WERI-Rb-1 (cell line): ENCODE results near the gene KCNIP4.

Experiments
- DNase-seq: peaks from one replicate; pipeline ENCODE4 v3.0.0-alpha.2; 2020
- H3K27ac ChIP-seq: fragments of 250-450 bp; sonication (Bioruptor Pico); 2 replicates; pipeline ENCODE4 v1.5.1; 2020; ENCODE audit warnings: mild to moderate bottlenecking, moderate library complexity
- H3K27me3 ChIP-seq: fragments of 250-450 bp; sonication (Bioruptor Pico); 2 replicates; pipeline ENCODE4 v1.5.1; 2021; ENCODE audit warnings: mild to moderate bottlenecking, low read depth, moderate library complexity; ENCODE audit not compliant: insufficient read depth, severe bottlenecking
- H3K36me3 ChIP-seq: fragments of 250-450 bp; sonication (Bioruptor Pico); 2 replicates; pipeline ENCODE4 v1.5.1; 2020; ENCODE audit warnings: mild to moderate bottlenecking, moderate library complexity
- H3K4me3 ChIP-seq: 2 replicates; pipeline ENCODE4 v1.5.1; 2011; ENCODE audit warnings: low read depth, mild to moderate bottlenecking, control low read depth, low read length
- H3K9me3 ChIP-seq: fragments of 250-450 bp; sonication (Bioruptor Pico); 2 replicates; pipeline ENCODE4 v1.5.1; 2021; ENCODE audit warnings: mild to moderate bottlenecking, moderate library complexity; ENCODE audit not compliant: severe bottlenecking
- CTCF ChIP-seq: IDR thresholded peaks from 2 replicates; pipeline ENCODE4 v1.5.1; 2011; ENCODE audit warnings: low read depth, mild to moderate bottlenecking, control low read depth, inconsistent platforms, low read length

KCNIP4 gene

GRCh38 chr4:21947791-21948346 is 703 bp downstream of the KCNIP4 start:
- no peak for TF ChIP-seq CTCF
- Histone ChIP-seq H3K36me3 (no peaks in the 10 kb centered on the region; the same call in 1 of the 2 replicates), H3K4me3 (peak overlapping the region; percentile 78), H3K27me3 (no peaks in the 10 kb centered on the region), H3K9me3 (no peaks in the 10 kb centered on the region), H3K27ac (peak overlapping the region; percentile 81)
- DNase-seq, result no peak

GRCh38 chr4:21946858-21947257 is 1.7 kb downstream of the KCNIP4 start:
- Histone ChIP-seq H3K27me3 (no peaks in the 10 kb centered on the region), H3K27ac (peak overlapping the region; percentile 81), H3K9me3 (no peaks in the 10 kb centered on the region), H3K36me3 (no peaks in the 10 kb centered on the region; the same call in 1 of the 2 replicates), H3K4me3 (peak overlapping the region; percentile 78)
- peak; percentile 74 for DNase-seq
- no peak for TF ChIP-seq CTCF

- Histone ChIP-seq H3K4me3 (no peak overlapping the region), H3K27ac (no peak overlapping the region), H3K36me3 (no peaks in the 10 kb centered on the region; the same call in 1 of the 2 replicates), H3K27me3 (no peaks in the 10 kb centered on the region), H3K9me3 (no peaks in the 10 kb centered on the region)
- DNase-seq, result no peak
- no peak for TF ChIP-seq CTCF
These were observed 26.9 kb downstream of the KCNIP4 start for GRCh38 chr4:21921526-21922180.

GRCh38 chr4:21915761-21916160 is 32.8 kb downstream of the KCNIP4 start:
- TF ChIP-seq CTCF, result no peak
- no peaks in the 10 kb centered on the region for H3K9me3 ChIP-seq
- H3K27me3 ChIP-seq, result no peaks in the 10 kb centered on the region
- no peaks in the 10 kb centered on the region for H3K36me3 ChIP-seq
- no peak overlapping the region for H3K4me3 ChIP-seq
- H3K27ac ChIP-seq, result no peak overlapping the region
- no peak for DNase-seq

- Histone ChIP-seq H3K27me3 (no peaks in the 10 kb centered on the region), H3K4me3 (no peak overlapping the region), H3K27ac (no peak overlapping the region), H3K36me3 (no peaks in the 10 kb centered on the region; the same call in none of the 2 replicates), H3K9me3 (peaks cover 15% of the 10 kb centered on the region)
- TF ChIP-seq CTCF, result no peak
- DNase-seq, result no peak
These were observed 46.7 kb downstream of the KCNIP4 start for GRCh38 chr4:21901831-21902230.
